HG02763 (cell line): ENCODE data around the gene EFNA5.
"Not testable (repeated sequence)": the region's sequence is repeated elsewhere in the genome, so short reads cannot be mapped to it uniquely, and the experiment has no call there.

Source experiments
- ATAC-seq: cut with Tn5 transposase; IDR thresholded peaks from one replicate; pipeline ENCODE4 v1.9.1; 2021; ENCODE audit warnings: mild to moderate bottlenecking, moderate library complexity; ENCODE audit not compliant: unreplicated experiment

EFNA5 gene

DNA sequence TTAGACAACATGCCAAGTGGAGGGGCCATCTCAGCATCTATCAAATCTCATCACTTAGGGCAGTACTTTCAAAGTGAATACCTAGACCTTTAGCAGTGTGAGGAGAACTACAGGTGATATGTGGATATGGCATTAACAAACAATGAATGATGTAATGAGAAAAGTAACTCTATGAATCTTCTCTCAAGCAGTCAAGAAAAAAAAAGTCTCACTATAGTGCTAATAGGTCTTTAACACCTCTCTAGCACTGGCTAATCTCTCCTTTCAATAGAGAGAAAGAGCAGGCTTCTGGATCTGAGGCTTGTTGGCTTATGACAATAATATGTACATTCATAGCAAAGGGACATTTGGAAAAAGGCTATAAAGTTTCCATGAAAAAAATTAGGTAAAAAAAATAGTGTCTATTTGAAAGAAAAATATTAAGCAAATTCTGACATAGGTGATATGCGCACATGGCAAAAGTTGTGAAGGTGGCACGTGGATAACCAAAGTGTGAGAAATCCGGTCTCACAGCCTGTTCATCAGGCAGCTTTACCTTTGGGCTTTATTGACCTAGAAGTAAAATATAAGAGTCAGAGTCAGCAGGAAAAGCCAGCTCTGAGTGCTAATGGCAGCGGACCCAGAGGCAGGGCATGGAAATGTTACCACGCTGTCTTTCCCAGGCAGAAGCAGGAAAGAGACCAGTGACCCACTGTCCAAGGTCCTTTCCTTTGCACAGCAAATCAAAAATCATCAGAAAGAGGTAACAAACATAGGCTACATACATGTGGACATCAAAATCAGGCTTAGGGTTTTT lies 203.4 kb downstream of the EFNA5 start:
- no peak for ATAC-seq

DNA sequence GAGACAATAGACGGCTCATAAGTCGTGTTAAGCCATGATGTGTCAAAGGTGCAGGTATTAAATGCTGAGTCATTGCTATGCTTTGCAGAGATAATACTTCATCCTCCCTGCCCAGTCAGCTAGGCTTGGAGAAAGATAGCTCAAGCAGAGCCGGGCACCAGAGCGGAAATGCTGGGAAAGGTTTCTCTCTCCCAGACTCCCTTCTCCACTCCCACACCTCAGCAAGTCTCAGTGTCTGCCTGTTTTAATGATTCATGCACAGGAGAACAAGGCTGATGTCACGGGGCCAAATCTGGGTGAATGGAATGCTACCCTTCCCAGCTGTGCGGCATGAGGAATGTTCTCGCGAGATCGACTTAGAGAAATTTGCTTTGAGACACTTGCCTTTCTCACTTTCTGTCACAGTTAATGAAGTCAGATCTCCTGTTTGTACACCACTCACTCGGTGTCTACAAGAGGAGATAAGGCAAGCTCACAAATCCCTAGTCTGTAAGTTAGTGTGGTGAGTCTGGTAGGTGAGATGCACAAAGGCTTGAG lies 204.4 kb downstream of the EFNA5 start:
- ATAC-seq: no peak

DNA sequence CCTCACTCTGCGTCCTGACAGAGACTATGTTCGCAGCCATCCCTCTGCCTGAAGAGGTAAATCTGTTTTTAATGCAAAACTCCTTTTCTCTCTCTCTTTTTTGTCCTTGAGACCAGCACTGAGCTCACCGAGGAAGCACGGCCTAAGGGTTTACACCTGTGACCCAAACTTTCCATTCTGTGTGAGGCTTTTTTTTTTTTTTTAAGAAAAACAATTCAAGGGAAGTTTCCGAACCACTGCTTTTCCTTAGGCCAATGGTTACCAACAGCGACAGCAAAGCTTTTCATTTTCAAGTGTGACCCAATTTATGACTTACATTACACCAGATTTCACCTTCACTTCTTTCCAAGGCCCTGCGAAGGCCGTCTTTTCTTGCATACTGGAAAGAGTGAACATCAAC lies 205.9 kb downstream of the EFNA5 start:
- peak; percentile 13 for ATAC-seq

DNA sequence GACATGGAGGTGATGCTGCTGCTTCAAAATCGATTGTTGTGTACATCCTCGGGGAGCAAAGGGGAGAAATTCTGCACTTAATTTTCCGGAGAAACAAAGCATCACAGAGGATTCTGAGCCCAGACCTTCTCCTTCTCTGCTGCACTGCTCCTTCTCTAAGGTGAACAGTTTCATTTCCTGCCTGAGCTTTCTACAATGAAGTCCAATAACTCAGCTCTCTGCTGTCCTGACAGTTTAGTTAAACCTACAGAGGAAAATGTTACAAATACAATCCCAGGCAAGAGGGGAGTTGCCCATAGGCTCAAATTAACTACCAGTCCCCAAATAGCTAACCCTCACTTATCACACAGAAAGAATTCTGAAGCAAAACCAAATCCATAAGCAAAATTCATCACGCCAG lies 206.3 kb downstream of the EFNA5 start:
- ATAC-seq: peak; percentile 74

DNA sequence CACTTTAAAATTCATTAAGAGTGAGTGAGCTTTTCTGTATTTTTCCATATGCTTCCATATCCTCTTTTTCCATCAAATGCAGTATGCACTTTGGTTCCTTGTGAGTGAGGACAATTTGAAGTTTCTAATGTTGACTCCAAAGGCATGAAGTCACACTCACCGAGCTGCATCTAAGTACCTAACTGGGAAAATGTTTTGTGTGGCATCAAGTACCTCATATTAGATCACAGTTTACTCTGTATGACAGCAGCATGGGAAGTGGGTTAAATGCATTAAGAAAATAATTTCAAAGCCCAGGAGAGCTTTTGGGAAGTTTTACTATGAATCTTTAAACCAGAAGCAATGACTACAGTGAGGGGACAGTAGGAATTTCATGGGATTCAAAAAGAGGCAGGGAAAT lies 207.0 kb downstream of the EFNA5 start:
- no peak for ATAC-seq

DNA sequence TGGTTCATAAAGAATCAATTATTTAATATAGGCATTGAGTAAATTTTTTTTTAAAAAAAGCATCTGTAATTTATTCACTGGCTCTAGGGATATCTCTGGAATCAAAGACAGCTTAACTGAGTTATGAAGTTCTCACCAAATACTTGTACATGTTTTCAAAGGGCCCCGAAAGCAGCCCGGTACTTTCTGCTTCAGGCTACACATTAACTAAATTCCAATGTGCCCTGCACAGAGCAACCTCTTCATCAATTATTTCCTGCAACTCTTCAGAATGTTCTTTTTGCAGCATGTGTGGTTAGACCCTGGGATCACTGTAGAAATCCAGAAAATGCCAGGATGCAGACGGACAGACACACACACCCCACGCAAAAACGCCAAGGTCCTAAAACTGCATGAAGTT lies 209.0 kb downstream of the EFNA5 start:
- ATAC-seq: no peak

DNA sequence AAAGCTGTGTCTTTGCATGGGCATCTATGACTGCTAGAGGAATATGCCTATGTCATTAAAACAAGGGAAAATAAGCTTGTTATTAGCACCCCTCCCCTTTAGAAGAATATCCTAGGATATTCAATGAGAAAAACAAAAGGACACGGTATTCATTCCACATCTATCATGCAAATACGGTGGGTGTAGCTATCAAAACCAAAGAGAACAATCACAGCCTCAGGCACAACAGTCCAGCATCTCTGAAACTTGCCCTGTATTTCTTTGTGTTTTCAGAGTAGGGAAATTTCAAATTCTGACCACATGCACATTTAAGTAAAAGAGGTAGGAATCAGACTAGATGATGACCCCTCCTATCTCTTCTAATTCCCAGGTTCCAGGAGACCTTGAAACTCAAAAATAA lies 209.9 kb downstream of the EFNA5 start:
- ATAC-seq: no peak

DNA sequence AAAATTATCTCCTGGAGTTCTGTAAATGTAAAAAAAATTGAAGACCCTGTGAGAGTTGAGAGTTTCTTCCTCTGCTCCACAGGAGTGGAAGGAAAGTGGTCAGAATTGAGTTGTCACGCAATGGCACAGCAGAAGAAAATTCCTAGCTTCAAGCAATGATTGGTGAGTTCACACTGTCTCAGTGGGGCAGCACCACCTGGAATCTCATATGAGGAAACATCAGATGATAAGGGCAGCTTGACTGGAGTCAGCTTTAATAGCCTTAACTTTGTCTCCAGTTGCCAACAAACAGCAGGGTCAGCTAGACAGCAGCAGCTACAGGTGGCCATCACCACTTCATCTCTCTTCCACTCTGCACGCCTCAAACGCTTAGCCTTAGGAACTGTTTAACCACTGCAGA lies 211.1 kb downstream of the EFNA5 start:
- no peak for ATAC-seq

DNA sequence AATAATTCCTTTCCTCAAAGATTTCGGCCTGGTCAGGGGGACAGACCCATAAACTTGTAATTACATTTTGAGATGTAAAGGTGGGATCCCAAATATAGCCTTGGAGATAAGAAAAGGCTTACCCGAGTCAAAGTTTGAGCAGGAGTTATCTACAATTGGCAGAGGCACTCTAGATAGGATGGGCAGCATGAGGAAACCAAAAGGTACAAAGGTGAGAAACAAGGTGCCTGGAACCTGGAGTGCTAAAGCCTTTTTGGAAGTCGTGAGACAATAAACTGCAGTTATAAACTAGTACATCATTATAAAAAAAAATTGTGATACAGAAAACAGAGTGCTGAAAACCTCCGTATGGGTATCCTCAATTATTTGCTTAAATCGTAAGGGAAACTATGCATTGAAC lies 212.4 kb downstream of the EFNA5 start:
- no peak for ATAC-seq

DNA sequence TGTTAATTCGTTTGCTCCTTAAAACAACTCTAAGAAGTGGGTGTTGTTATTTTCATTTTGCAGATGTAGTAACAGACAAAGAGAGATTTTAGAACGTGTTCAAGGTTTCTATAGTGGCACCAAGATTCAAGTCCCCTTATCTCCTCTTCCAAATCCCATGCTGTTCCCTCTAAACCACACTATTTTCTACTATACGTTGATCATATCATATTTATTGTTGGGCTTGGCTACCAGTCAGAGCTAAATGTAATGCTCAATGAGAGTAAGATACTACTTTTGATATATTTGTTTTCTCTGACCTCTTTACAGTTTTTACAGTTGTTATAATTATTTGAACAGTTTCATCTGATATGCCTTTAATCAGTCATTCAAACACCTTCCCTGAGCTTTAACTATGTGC lies 212.9 kb downstream of the EFNA5 start:
- ATAC-seq: no peak

DNA sequence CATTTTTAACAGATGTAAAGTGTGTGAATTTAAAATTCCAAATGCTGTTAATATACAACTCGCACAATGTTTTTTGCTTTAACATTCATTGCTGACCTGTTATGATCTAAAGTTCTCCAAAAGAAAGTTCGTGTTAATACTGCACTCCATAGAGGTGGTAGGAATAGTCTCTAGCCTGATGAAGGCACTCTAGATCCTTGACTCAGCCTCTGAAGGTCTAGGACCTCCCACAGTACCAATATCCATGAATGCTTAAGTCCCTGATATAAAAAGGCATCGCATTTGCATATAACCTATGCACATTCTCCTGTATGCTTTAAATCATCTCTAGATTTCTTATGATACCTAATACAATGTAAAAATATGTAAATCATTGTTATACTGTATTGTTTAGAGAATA lies 213.6 kb downstream of the EFNA5 start:
- ATAC-seq: no peak

DNA sequence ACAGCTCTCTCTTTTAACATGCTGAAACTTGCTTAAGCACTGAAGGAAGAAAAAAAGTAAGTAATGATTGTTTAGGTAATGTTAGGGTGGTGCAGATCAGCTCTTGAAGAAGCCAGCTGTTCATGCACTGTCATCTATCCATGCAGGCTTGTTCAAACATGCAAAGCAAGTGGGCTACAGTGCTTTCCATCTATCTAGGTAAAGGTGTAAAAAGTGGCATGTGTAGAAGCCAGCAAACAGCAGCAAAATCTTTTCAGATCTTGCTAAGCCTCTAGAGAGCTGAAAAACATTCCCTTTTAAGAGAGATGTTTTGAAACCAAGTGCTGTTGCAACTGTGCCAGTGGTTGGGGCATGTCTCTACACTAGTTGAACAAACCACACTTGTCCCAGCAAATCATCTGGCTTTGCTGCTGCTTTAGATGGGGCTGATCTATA lies 214.4 kb downstream of the EFNA5 start:
- peak; percentile 79 for ATAC-seq

DNA sequence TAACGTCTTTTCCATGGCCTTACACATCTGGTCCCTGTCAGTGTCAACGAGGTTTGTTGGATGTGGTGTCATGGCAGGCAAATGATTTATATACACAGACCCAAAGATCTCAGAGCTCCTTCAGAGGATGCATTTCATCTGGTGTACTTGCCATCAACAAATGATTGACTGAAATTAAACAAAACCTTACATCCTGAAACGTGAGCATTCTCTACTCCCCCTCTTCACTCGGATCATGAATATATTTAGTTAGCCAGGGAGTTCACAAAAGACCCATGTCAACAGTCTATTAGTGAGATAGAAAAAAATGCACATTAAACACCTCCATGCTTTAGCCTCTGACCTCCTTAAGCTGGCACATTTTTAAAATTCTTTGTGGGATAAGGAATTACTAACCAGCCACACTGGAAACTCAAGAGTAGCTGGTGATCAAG lies 215.6 kb downstream of the EFNA5 start:
- ATAC-seq: no peak

DNA sequence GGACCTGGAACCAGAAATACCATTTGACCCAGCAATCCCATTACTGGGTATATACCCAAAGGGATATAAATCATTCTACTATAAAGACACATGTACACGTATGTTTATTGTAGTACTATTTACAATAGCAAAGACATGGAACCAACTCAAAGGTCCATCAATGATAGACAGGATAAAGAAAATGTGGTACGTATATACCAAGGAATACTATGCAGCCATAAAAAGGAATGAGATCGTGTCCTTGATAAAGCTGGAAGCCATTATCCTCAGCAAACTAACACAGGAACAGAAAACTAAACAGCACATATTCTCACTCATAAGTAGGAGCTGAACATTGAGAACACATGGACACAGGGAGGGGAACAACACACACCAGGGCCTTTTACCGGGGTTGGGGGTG lies 218.9 kb downstream of the EFNA5 start:
- ATAC-seq: not testable (repeated sequence)

DNA sequence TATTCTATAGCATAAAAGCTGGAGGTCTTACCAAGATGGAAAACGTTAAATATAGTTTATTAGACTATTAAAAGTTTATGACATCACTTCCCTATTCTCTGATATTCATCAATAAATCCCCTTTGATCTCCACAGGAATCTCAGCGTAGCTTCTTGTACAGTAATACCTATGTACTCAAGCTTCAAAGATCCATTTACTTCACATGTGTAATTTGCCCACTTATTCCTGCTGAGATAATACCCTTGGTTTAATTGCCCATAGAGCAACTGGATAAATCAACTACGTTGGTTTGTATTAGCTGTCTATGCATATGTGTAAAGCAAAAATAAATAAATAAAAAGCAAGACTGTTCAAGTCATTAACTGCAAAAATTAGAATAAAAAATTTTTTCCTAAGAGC lies 219.7 kb downstream of the EFNA5 start:
- no peak for ATAC-seq

DNA sequence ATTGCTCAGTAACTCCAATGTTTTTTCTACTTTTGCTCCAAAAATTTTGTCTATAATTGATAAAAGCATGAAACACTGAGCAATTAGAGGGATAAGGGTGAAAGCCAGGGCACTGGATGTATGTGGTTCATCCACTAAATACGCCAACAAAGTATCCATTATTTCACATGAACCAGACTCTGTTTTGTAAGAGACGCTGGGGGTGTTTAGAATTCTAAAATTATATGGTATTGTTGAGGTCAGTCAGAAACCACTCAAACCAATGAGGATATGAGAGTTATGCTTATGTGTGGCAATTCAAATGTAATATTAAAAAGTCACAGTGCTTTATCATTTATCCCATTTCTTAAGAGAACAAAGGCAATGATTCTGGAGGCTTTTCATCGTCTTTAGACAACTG lies 220.2 kb downstream of the EFNA5 start:
- no peak for ATAC-seq

DNA sequence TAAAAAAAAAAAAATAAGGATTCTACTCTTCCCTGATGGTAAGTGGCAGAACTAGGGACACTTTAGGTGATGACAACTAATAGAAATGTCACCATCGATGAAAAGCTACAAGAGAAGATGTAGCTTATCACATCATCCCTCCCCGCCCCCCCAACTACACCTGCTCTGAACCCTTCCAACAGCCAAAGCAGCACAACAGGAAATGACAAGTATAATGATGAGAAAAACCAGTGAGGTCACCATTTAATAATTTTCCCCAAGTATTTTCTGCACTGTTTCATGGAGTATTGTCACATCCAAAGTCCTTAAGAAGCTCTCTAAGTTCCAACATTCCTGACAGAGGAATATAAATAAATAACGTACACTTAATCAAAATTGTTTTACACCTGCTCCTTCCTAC lies 221.4 kb downstream of the EFNA5 start:
- ATAC-seq: no peak

DNA sequence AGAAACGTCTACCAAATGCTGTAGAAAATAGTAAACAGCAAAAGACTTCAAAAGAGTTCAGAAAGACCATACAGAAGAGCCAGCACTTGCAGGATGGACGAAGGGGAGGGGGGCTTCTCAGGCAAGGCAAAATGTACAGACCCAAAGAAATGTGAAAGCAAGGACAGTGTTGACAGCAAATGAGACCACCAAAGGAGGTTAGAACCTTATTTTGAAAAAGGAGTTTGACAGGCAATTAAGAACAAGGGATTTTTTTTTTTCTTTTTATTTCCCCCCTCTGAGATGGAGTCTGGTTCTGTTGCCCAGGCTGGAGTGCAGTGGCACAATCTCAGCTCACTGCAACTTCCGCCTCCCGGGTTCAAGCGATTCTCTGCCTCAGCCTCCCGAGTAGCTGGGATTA lies 223.2 kb downstream of the EFNA5 start:
- ATAC-seq: no peak

DNA sequence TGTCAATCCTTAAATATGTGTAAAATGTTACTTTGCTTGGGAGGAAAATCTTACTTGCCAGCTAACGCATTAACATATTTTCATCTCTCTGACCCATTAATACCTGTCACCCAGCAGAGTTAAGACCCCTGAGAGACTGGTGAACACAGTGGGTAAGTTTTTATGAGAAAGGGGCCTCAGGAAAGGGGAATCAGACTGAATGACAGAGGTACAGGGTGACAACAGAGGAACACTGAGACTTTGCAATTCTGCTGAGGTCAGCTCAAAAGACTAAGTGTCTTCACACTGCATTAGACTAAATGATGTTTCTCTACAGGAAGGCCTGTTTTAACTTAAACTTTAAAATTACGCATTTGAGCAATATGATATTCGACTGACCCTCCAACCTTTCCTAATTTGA lies 223.8 kb downstream of the EFNA5 start:
- no peak for ATAC-seq

DNA sequence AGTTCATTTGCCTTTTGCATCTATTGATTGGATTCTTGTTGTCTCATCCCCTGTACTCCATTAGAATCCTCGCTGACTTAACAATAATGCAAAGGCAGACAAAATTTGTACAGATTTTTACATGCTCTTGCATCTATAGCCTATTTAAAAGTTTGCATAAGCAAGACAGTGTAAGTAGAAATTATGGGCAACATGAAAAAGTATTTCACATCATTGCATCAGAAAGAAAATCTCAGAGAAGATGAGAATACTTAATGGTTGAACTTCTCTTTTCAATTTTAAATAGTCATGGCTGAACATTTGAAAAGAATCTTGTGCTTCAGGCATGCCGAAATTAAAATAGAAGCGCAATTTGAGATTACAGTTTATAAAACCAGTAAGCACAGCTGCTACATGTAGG lies 226.4 kb downstream of the EFNA5 start:
- no peak for ATAC-seq

DNA sequence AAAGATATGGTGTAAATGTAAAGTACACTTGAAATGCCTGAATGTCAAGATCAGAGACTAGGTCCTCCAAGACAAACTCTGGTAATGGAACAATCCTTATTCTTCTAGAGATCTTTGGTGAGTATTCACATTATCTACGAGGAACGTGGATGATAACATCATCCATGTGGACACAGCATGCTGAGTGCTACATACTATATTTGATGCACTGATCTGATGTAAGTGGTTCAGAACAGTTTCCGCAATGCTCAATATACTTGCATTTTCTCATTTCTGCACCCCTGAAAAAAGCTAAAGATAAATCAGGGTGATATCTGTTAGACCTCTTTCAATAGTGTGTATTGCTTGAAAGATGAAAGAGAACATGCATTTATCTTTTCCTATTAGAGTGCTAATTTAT lies 226.8 kb downstream of the EFNA5 start:
- ATAC-seq: no peak

DNA sequence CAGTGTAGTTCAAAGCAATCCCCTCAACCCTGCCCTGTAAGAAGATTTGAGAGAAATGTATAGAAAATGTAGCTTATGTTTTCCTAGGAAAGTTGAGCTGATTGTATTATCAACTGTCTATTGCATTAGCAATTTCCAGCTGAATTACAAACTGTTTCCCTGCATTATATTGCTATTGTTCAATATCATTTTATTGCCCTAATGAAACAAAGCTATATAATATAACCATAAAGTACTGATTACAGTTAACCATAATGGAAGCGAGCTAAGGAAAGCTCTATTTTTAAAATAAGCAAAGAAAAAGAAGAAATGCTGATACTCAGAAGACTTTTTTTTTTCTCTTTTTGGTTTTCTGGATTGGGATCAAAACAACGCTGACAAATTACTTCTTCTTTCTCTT lies 228.3 kb downstream of the EFNA5 start:
- ATAC-seq: no peak

DNA sequence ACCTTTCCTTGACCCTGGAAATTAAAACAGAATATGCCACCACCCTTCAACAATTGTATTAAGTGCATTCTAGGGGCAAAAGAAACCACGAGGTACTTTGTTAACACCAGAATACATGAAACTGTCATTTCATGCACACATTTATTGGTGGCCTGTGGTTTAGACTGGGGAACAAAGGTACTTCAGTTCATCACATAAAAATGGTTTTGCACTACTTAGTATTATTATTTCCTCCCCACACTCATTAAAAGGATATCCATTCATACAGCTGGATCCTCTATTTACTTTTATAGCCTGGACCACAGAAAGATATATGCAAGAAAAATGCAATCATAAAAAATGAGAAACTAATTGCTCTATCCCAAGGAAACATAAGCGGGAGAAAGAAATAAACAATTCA lies 230.9 kb downstream of the EFNA5 start:
- ATAC-seq: no peak
